ENCODE measurements around the gene BACH2.

DNA sequence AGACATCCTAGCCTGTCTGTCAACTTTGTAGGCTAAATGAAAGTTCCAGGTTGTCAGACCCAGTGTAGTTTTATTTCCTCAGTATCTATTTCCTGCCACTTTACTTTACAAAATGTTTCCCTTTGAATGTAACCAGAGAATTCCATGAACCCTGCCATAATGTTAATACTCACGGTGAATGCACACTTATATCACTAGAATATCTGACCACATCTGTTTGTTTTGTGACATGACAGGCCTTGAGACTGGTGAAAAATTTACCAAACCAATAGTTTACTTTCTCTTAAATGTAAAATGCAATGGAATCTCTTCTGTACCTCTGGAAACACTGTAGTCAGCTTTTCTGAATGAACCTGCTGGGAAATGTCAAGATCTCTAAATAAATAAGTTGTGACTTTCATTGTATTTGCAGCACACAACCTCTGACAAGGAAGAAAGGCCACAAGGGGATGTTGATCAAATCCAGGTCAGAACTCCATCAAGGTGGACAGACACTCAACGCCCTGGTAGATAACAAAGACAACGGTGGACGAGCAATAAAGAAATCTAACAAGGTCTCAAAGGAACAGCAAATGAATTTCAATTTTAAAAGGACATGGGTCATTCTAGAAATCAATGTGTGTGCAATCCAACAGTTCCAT, 59.2 kb downstream of the BACH2 start:
- TF ChIP-seq, protein P1, sequence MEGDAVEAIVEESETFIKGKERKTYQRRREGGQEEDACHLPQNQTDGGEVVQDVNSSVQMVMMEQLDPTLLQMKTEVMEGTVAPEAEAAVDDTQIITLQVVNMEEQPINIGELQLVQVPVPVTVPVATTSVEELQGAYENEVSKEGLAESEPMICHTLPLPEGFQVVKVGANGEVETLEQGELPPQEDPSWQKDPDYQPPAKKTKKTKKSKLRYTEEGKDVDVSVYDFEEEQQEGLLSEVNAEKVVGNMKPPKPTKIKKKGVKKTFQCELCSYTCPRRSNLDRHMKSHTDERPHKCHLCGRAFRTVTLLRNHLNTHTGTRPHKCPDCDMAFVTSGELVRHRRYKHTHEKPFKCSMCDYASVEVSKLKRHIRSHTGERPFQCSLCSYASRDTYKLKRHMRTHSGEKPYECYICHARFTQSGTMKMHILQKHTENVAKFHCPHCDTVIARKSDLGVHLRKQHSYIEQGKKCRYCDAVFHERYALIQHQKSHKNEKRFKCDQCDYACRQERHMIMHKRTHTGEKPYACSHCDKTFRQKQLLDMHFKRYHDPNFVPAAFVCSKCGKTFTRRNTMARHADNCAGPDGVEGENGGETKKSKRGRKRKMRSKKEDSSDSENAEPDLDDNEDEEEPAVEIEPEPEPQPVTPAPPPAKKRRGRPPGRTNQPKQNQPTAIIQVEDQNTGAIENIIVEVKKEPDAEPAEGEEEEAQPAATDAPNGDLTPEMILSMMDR (IDR thresholded peaks at IDR 0.05): no peak
- TF ChIP-seq EP300 (IDR thresholded peaks at IDR 0.05) (no peak), POLR2AphosphoS5 (IDR thresholded peaks at IDR 0.05) (no peak)
